AG04450 (cell line): ENCODE data around the gene DDT. TPM values are rescaled to one million over a fixed set of nuclear protein-coding genes. Genes with fewer than 3 reads are reported as not detected.
"Not testable (repeated sequence)": the region's sequence is repeated elsewhere in the genome, so short reads cannot be mapped to it uniquely, and the experiment has no call there.

Experiments
- CTCF ChIA-PET: fragments of 300-600, 350-600 bp; formaldehyde crosslinking; extraction: SDS; loops from one replicate; lab custom pipeline; 2022; ENCODE audit warnings: antibody characterized with exemption, inconsistent platforms; lab: Charles Lee
- POLR2A ChIA-PET: fragments of 350-600 bp; formaldehyde crosslinking; extraction: SDS; loops from one replicate; lab custom pipeline; 2021; ENCODE audit warnings: antibody characterized with exemption, inconsistent platforms; lab: Yijun Ruan, JAX
- DNase-seq: peaks from one replicate; pipeline ENCODE4 v3.0.0-alpha.2; 2011; ENCODE audit warnings: low read depth, low spot score
- H3K27ac ChIP-seq: one replicate; pipeline ENCODE4 v1.5.1; 2012; ENCODE audit warnings: low read depth, low read length, control low read depth
- H3K27me3 ChIP-seq: one replicate; pipeline ENCODE4 v1.6.0; 2012; ENCODE audit warnings: low read length; ENCODE audit not compliant: control insufficient read depth, insufficient read depth
- H3K4me3 ChIP-seq: 2 replicates; pipeline ENCODE4 v1.5.1; 2011; ENCODE audit warnings: mild to moderate bottlenecking, low read depth, low read length, control low read depth
- H3K9me3 ChIP-seq: 2 replicates; pipeline ENCODE4 v1.5.1; 2012; ENCODE audit warnings: low read length; ENCODE audit not compliant: control insufficient read depth, insufficient read depth
- CTCF ChIP-seq: IDR thresholded peaks from 2 replicates; pipeline ENCODE4 v1.5.1; 2011; ENCODE audit warnings: low read depth, low read length, control low read depth, inconsistent platforms
- polyA plus RNA-seq: library from polyadenylated mRNA; depleted of rRNA; stranded (reverse); fragments of >200 nt; gene quantifications from 2 replicates; pipeline ENCODE4 v1.2.3, GENCODE V29; 2011

DDT gene
- polyA plus RNA-seq, 1 experiment, result 91.4 TPM

DNA sequence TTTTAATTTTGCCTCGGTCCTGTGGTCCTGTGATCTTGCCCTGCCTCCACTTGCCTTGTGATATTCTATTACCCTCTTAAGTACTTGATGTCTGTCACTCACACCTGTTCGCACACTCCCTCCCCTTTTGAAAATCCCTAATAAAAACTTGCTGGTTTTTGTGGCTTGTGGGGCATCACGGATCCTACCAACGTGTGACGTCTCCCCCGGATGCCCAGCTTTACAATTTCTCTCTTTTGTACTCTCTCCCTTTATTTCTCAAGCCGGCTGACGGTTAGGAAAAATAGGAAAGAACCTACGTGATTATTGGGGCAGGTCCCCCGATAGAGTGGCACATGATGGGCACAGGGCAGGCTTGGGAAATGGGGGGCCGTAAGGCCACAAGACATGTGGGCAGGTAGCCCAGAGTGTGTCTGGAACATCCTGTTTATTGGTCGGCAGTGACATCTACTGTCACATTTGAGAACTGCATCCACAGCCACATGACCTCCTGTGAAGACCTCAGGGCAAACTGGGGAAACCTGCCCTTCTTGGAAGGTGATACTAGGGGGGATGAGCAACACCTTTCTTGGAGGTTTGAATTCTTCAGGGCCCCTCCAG lies 17.8 kb downstream of the DDT start:
- peak; percentile 78 for TF ChIP-seq CTCF
- POLR2A ChIA-PET, H3K27ac ChIP-seq, H3K9me3 ChIP-seq, H3K4me3 ChIP-seq, H3K27me3 ChIP-seq: not testable (repeated sequence)
- DNase-seq, result peak; percentile 24
- CTCF ChIA-PET, result interaction anchor here (0.6 to 1.6 kb wide), 12 partner anchors 17 to 110 kb away, joined by 3 to 11 read pairs (median 4); partner anchors contain the start of gene SLC2A11

DNA sequence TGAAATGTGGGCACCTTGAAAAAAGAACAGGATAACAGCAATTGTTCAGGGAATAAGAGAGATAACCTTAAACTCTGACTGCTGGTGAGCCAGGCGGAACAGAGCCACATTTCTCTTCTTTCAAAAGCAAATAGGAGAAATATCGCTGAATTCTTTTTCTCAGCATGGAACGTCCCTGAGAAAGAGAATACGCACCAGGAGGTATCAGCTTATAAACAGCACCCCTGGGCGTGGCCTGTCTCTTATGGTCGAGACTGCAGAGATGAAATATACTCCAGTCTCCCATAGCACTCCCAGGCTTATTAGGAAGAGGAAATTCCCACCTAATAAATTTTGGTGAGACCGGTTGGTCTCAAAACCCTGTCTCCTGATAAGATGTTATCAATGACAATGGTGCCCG lies 18.4 kb downstream of the DDT start:
- H3K27ac ChIP-seq, H3K4me3 ChIP-seq, DNase-seq, POLR2A ChIA-PET, H3K9me3 ChIP-seq, H3K27me3 ChIP-seq: not testable (repeated sequence)
- CTCF ChIA-PET, result interaction anchor here (0.6 to 1.6 kb wide), 12 partner anchors 17 to 110 kb away, joined by 3 to 11 read pairs (median 4); partner anchors contain the start of gene SLC2A11

DNA sequence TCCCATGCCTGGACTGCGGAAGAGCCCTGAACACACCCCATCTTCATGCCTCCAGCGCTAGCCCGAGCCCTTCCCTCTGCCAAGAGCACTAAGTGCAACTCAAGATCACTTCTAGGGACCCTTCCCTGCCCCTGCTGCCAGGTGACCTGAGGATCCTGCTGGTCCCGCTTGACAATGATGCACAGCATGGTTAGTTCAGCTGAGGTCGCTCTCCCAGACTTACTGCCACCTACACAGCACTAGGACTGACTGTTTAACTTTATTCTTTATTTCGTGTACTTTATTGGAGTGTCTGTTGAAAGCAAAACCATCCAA lies 19.3 kb downstream of the DDT start:
- CTCF ChIA-PET, result interaction anchor here (1.6 kb wide), 1 partner anchor 105 kb away, joined by 4 read pairs; no protein-coding TSS in a partner anchor

DNA sequence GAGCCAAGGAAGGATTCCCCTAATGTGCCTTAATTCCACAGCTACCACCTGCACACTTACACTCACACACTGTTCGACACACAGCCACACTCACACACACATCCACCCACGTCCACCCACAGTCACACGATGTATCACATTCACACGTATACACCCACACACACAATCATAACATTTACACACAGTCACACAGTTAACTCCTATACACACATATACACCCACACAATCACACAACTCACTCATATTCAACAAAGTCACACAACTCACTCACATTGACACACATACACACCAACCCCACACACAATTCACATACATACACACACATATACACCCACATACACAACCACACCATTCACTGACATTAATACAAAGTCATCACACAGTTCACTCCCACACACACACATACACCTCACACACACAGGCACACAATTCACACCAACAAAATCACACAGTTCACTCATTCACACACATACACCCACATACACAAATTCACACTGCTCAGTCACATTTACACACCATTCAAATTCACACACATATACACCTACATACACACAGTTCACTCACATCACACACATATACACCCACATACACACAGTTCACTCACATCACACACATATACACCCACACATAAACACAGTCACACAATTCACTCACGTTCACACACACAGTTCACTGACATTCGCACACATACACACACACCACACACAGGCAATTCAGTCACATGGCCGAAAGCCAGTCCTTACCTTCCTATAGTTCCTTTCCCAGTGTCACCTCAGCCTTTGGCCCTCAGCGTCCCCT lies 19.8 kb downstream of the DDT start:
- H3K9me3 ChIP-seq, H3K27me3 ChIP-seq, H3K4me3 ChIP-seq, POLR2A ChIA-PET, CTCF ChIA-PET, H3K27ac ChIP-seq, DNase-seq: not testable (repeated sequence)

More for the DNA sequence above, 19.3 kb downstream of the DDT start:
- DNase-seq, H3K4me3 ChIP-seq, H3K27me3 ChIP-seq, H3K27ac ChIP-seq, POLR2A ChIA-PET, H3K9me3 ChIP-seq: not testable (repeated sequence)

GRCh38 chr22:23953485-23953884 lies 20.8 kb downstream of the DDT start:
- CTCF ChIA-PET, DNase-seq, H3K4me3 ChIP-seq, H3K27ac ChIP-seq, H3K9me3 ChIP-seq, H3K27me3 ChIP-seq, POLR2A ChIA-PET: not testable (repeated sequence)

DNA sequence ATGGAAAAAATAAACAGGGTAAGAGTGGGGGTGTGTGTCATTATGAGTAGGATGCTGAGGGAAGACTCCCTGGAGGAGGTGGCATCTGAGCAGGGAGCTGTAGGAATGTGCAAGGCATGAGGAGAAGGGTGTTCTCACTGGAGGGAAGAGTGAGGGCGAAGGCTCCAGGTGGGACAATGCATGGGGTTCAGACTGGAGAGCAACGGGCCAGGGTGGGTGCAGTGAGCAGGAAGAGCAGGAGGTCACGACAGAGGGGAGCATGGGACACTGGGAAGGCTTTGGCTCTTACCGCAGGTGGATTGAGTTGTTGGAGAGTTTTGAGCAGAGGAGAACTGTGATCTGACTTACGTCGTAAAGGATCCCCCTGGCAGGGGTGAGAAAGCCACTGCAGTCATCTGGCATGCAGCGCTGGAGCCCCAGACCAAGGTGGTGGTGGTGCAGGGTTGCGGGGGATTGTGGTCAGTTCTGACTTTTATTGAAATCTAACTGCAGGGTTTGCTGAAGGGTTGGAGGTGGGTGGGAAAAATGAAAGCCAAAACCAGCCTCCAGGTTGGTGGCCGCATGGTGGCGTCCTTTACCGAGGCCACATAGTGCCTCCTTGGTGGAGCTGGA lies 21.3 kb downstream of the DDT start:
- H3K27ac ChIP-seq, POLR2A ChIA-PET, H3K27me3 ChIP-seq, H3K4me3 ChIP-seq, H3K9me3 ChIP-seq, CTCF ChIA-PET, DNase-seq: not testable (repeated sequence)

DNA sequence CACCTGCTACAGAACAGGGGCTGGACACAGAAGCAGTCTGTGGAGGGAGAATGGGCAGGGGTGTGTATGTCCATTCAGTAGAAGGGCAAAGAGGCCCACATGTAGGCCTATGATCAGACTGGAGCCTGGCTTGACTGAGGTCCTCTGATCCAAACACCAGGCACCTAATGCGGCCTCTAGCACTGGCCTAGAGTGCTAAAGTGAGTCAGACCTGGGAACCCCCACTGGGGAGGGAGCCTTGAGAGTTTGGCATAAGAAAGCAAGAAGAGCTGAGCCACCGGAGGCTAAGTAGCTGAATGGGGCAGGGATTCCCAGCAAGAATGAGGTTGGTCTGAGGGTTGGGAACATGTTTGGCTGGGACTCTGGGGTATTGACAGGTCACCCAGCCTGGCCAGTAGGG lies 22.9 kb downstream of the DDT start:
- CTCF ChIA-PET, H3K27me3 ChIP-seq, H3K4me3 ChIP-seq, H3K27ac ChIP-seq, POLR2A ChIA-PET, H3K9me3 ChIP-seq, DNase-seq: not testable (repeated sequence)

- DNase-seq, H3K9me3 ChIP-seq, CTCF ChIA-PET, H3K4me3 ChIP-seq, H3K27me3 ChIP-seq, H3K27ac ChIP-seq, POLR2A ChIA-PET: not testable (repeated sequence)
These were observed 24.5 kb downstream of the DDT start for GRCh38 chr22:23949764-23950163.

GRCh38 chr22:23947391-23947790 lies 26.9 kb downstream of the DDT start:
- DNase-seq, H3K27me3 ChIP-seq, POLR2A ChIA-PET, H3K9me3 ChIP-seq, CTCF ChIA-PET, H3K4me3 ChIP-seq, H3K27ac ChIP-seq: not testable (repeated sequence)

DNA sequence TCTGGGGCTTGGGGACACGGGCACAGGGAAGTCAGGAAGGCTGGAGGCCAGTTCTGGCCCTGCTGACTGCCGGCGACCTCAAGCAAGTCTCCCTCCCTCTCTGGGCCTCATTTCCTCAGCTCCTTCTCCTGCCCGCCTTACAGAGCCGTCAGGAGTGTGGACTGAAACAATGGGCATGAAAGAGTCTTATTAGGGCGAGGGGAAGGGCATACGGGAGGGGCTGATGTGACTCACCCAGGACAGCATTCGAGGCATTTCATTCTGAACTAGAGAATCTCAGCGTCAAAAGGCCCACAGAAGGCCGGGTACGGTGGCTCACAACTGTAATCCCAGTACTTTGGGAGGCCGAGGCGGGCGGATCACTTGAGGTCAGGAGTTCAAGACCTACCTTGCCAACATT lies 34.1 kb downstream of the DDT start:
- DNase-seq, H3K27me3 ChIP-seq, H3K9me3 ChIP-seq, CTCF ChIA-PET, POLR2A ChIA-PET, H3K4me3 ChIP-seq, H3K27ac ChIP-seq: not testable (repeated sequence)
